Naive thymus-derived CD8-positive, alpha-beta T cell (primary cell): ENCODE measurements around the gene NUDT14. TPM values are rescaled to one million over a fixed set of nuclear protein-coding genes. Genes with fewer than 3 reads are reported as not detected.

ENCODE experiments used
- ATAC-seq, 2 donors: fragments of 150-1000 bp; cut with Tn5 transposase in 1 of 2; sonication (Bioruptor Pico), chemical (Tn5 transposase) in 1 of 2; 1 replicate in 1 of 2; 2 replicates in 1 of 2; pipeline ENCODE4 v1.10.0; 2021; ENCODE audit warnings: mild to moderate bottlenecking in 2 of 2, moderate library complexity in 2 of 2
- POLR2A ChIA-PET: fragments of 350-600 bp; sonication (Branson Sonifier 250); formaldehyde crosslinking; loops from one replicate; lab custom pipeline; 2021; ENCODE audit warnings: antibody characterized with exemption; lab: Charles Lee
- DNase-seq, 10 donors: peaks; one replicate each; pipeline versions ENCODE4 v3.0.0 to v3.0.0-alpha.2; 2020 to 2022
- H3K27ac Mint-ChIP-seq, 10 donors: one replicate each; pipeline ENCODE4 v1.8.0; 2020 to 2022; ENCODE audit warnings: mild to moderate bottlenecking in 10 of 10, mixed read lengths in 10 of 10, moderate library complexity in 4 of 10, inconsistent platforms in 1 of 10
- H3K27me3 Mint-ChIP-seq, 5 donors: one replicate each; pipeline ENCODE4 v1.8.0; 2021 to 2022; ENCODE audit warnings: mixed read lengths in 5 of 5
- H3K36me3 Mint-ChIP-seq, 3 donors: one replicate each; pipeline ENCODE4 v1.8.0; 2020 to 2022; ENCODE audit warnings: mixed read lengths in 3 of 3, mild to moderate bottlenecking in 2 of 3, inconsistent platforms in 1 of 3
- H3K4me1 Mint-ChIP-seq, 4 donors: one replicate each; pipeline ENCODE4 v1.8.0; 2021 to 2022; ENCODE audit warnings: mixed read lengths in 4 of 4
- H3K4me3 Mint-ChIP-seq, 10 donors: one replicate each; pipeline ENCODE4 v1.8.0; 2020 to 2022; ENCODE audit warnings: mild to moderate bottlenecking in 10 of 10, mixed read lengths in 10 of 10, moderate library complexity in 6 of 10, inconsistent platforms in 1 of 10
- H3K9me3 Mint-ChIP-seq, 9 donors: one replicate each; pipeline ENCODE4 v1.8.0; 2020 to 2022; ENCODE audit warnings: mixed read lengths in 9 of 9, mild to moderate bottlenecking in 3 of 9, inconsistent platforms in 1 of 9, moderate library complexity in 1 of 9
- polyA plus RNA-seq, 3 donors: library from polyadenylated mRNA; unstranded; fragments of 300-500 nt; fragmentation: Illumina TruSeq; gene quantifications; one replicate each; pipeline ENCODE4 v1.2.3, GENCODE V29; 2021
- total RNA-seq, 8 experiments: library from RNA in 2 of 8; stranded (reverse) in 2 of 8; gene quantifications; one replicate each; pipeline ENCODE4 v1.2.3 and lab custom pipeline; 2021 to 2026

NUDT14 gene
- total and polyA plus RNA-seq, 5 experiments from 2014 or later = 9.5 to 18.8 (median 10.8) TPM

GRCh38 chr14:105144026-105144665 is 37.0 kb downstream of the NUDT14 start:
- H3K27me3 Mint-ChIP-seq = no peaks in the 10 kb centered on the region
- DNase-seq (no peak), ATAC-seq (no peak)
- H3K4me3 Mint-ChIP-seq = no peak overlapping the region
- H3K27ac Mint-ChIP-seq = peak overlapping the region in 1 of 10 donors; percentile 16
- POLR2A ChIA-PET = no interaction called here
- peaks cover 0 to 2% (median 0%) of the 10 kb centered on the region in 3 donors for H3K36me3 Mint-ChIP-seq
- peaks cover 0 to 8% (median 4%) of the 10 kb centered on the region in 9 donors for H3K9me3 Mint-ChIP-seq
- no peaks in the 10 kb centered on the region for H3K4me1 Mint-ChIP-seq

GRCh38 chr14:105143451-105144025 is 37.6 kb downstream of the NUDT14 start:
- no peaks in the 10 kb centered on the region for H3K4me1 Mint-ChIP-seq
- ATAC-seq (no peak), DNase-seq (peak in 1 of 10 donors; percentile 57)
- peaks cover 0 to 8% (median 4%) of the 10 kb centered on the region in 9 donors for H3K9me3 Mint-ChIP-seq
- POLR2A ChIA-PET = no interaction called here
- H3K4me3 Mint-ChIP-seq = no peak overlapping the region
- H3K27me3 Mint-ChIP-seq = no peaks in the 10 kb centered on the region
- peaks cover 0 to 2% (median 0%) of the 10 kb centered on the region in 3 donors for H3K36me3 Mint-ChIP-seq
- no peak overlapping the region for H3K27ac Mint-ChIP-seq

GRCh38 chr14:105142651-105143450 is 38.3 kb downstream of the NUDT14 start:
- no peaks in the 10 kb centered on the region for H3K4me1 Mint-ChIP-seq
- DNase-seq (no peak), ATAC-seq (no peak)
- no peaks in the 10 kb centered on the region for H3K27me3 Mint-ChIP-seq
- H3K27ac Mint-ChIP-seq = no peak overlapping the region
- no peak overlapping the region for H3K4me3 Mint-ChIP-seq
- peaks cover 0 to 8% (median 4%) of the 10 kb centered on the region in 9 donors for H3K9me3 Mint-ChIP-seq
- POLR2A ChIA-PET = no interaction called here
- H3K36me3 Mint-ChIP-seq = peaks cover 0 to 2% (median 0%) of the 10 kb centered on the region in 3 donors

GRCh38 chr14:105141486-105142281 is 39.4 kb downstream of the NUDT14 start:
- no peak overlapping the region for H3K27ac Mint-ChIP-seq
- no peak overlapping the region for H3K4me3 Mint-ChIP-seq
- no peaks in the 10 kb centered on the region for H3K27me3 Mint-ChIP-seq
- DNase-seq (peak in 1 of 10 donors; percentile 54), ATAC-seq (no peak)
- POLR2A ChIA-PET = no interaction called here
- H3K9me3 Mint-ChIP-seq = peaks cover 0 to 8% (median 4%) of the 10 kb centered on the region in 9 donors
- H3K36me3 Mint-ChIP-seq = peaks cover 0 to 2% (median 0%) of the 10 kb centered on the region in 3 donors
- H3K4me1 Mint-ChIP-seq = no peaks in the 10 kb centered on the region

GRCh38 chr14:105141026-105141425 is 40.1 kb downstream of the NUDT14 start:
- Mint-ChIP-seq H3K9me3 (peaks cover 0 to 8% (median 4%) of the 10 kb centered on the region in 9 donors), H3K27me3 (no peaks in the 10 kb centered on the region), H3K4me1 (no peaks in the 10 kb centered on the region), H3K4me3 (no peak overlapping the region), H3K36me3 (peaks cover 0 to 2% (median 0%) of the 10 kb centered on the region in 3 donors), H3K27ac (peak overlapping the region in 1 of 10 donors; percentile 59)
- DNase-seq = no peak
- POLR2A ChIA-PET = no interaction called here
- ATAC-seq = no peak

GRCh38 chr14:105140581-105140980 is 40.5 kb downstream of the NUDT14 start:
- Mint-ChIP-seq H3K4me1 (no peaks in the 10 kb centered on the region), H3K4me3 (no peak overlapping the region), H3K36me3 (peaks cover 0 to 2% (median 0%) of the 10 kb centered on the region in 3 donors), H3K27me3 (no peaks in the 10 kb centered on the region), H3K9me3 (peaks cover 0 to 8% (median 4%) of the 10 kb centered on the region in 9 donors), H3K27ac (no peak overlapping the region)
- DNase-seq (peak in 1 of 10 donors; percentile 45), ATAC-seq (no peak)
- POLR2A ChIA-PET = no interaction called here

- DNase-seq (no peak), ATAC-seq (no peak)
- no peak overlapping the region for H3K27ac Mint-ChIP-seq
- no peaks in the 10 kb centered on the region for H3K4me1 Mint-ChIP-seq
- POLR2A ChIA-PET = no interaction called here
- peaks cover 0 to 2% (median 0%) of the 10 kb centered on the region in 5 donors for H3K27me3 Mint-ChIP-seq
- peaks cover 0 to 2% (median 0%) of the 10 kb centered on the region in 3 donors for H3K36me3 Mint-ChIP-seq
- H3K4me3 Mint-ChIP-seq = no peak overlapping the region
- peaks cover 0 to 8% (median 4%) of the 10 kb centered on the region in 9 donors for H3K9me3 Mint-ChIP-seq
These were observed 41.3 kb downstream of the NUDT14 start for GRCh38 chr14:105139831-105140239.

- Mint-ChIP-seq H3K4me3 (no peak overlapping the region), H3K9me3 (peaks cover 0 to 8% (median 4%) of the 10 kb centered on the region in 9 donors), H3K4me1 (no peaks in the 10 kb centered on the region), H3K36me3 (peaks cover 0 to 2% (median 0%) of the 10 kb centered on the region in 3 donors), H3K27me3 (peaks cover 0 to 3% (median 0%) of the 10 kb centered on the region in 5 donors), H3K27ac (no peak overlapping the region)
- POLR2A ChIA-PET = no interaction called here
- DNase-seq = peak in 1 of 10 donors; percentile 58
- no peak for ATAC-seq
These were observed 41.8 kb downstream of the NUDT14 start for GRCh38 chr14:105139212-105139825.

GRCh38 chr14:105138551-105139111 is 42.5 kb downstream of the NUDT14 start:
- Mint-ChIP-seq H3K27me3 (peaks cover 0 to 3% (median 0%) of the 10 kb centered on the region in 5 donors), H3K36me3 (peaks cover 0 to 2% (median 0%) of the 10 kb centered on the region in 3 donors), H3K27ac (no peak overlapping the region), H3K4me1 (no peaks in the 10 kb centered on the region), H3K4me3 (no peak overlapping the region), H3K9me3 (peaks cover 0 to 9% (median 4%) of the 10 kb centered on the region in 9 donors)
- POLR2A ChIA-PET = no interaction called here
- ATAC-seq = no peak
- DNase-seq = peak in 1 of 10 donors; percentile 57

GRCh38 chr14:105138021-105138541 is 43.0 kb downstream of the NUDT14 start:
- peaks cover 0 to 4% (median 2%) of the 10 kb centered on the region in 5 donors for H3K27me3 Mint-ChIP-seq
- DNase-seq (no peak), ATAC-seq (no peak)
- H3K9me3 Mint-ChIP-seq = peaks cover 0 to 15% (median 8%) of the 10 kb centered on the region in 9 donors
- POLR2A ChIA-PET = no interaction called here
- no peak overlapping the region for H3K4me3 Mint-ChIP-seq
- H3K4me1 Mint-ChIP-seq = no peaks in the 10 kb centered on the region
- no peak overlapping the region for H3K27ac Mint-ChIP-seq
- H3K36me3 Mint-ChIP-seq = peaks cover 0 to 5% (median 2%) of the 10 kb centered on the region in 3 donors

- peaks cover 0 to 8% (median 2%) of the 10 kb centered on the region in 5 donors for H3K27me3 Mint-ChIP-seq
- H3K4me3 Mint-ChIP-seq = no peak overlapping the region
- ATAC-seq (no peak), DNase-seq (no peak)
- H3K9me3 Mint-ChIP-seq = peaks cover 0 to 20% (median 12%) of the 10 kb centered on the region in 9 donors
- POLR2A ChIA-PET = no interaction called here
- peaks cover 0 to 9% (median 2%) of the 10 kb centered on the region in 3 donors for H3K36me3 Mint-ChIP-seq
- no peaks in the 10 kb centered on the region for H3K4me1 Mint-ChIP-seq
- no peak overlapping the region for H3K27ac Mint-ChIP-seq
These were observed 43.6 kb downstream of the NUDT14 start for GRCh38 chr14:105137481-105138020.
